SK-N-SH (cell line): ENCODE measurements around the gene PFKP. TPM values are rescaled to one million over a fixed set of nuclear protein-coding genes. Genes with fewer than 3 reads are reported as not detected.

ENCODE experiments used
- CTCF ChIA-PET: fragments of 300-600, 350-600 bp; formaldehyde crosslinking; extraction: SDS; loops from one replicate; lab custom pipeline; 2021; lab: Yijun Ruan, JAX
- POLR2A ChIA-PET: fragments of 350-600 bp; sonication (Branson Sonifier 250); formaldehyde crosslinking; extraction: SDS; loops from one replicate; lab custom pipeline; 2020; ENCODE audit warnings: antibody characterized with exemption, inconsistent platforms; lab: Yijun Ruan, JAX
- DNase-seq: peaks from one replicate; pipeline ENCODE4 v3.0.0; 2012
- H2AFZ ChIP-seq: fragments of 200-600 bp; sonication (generic); 2 replicates; pipeline ENCODE4 v1.8.1; 2016; ENCODE audit warnings: antibody characterized with exemption, mild to moderate bottlenecking, low read depth
- H3F3A ChIP-seq: fragments of 200-600 bp; sonication (generic); replicated peaks from 2 replicates; pipeline ENCODE3; 2016; ENCODE audit warnings: antibody characterized with exemption, mild to moderate bottlenecking; ENCODE audit not compliant: insufficient read depth
- H3K27ac ChIP-seq, 2 experiments: fragments of 200-500 bp in 1 of 2; fragments of 200-600 bp in 1 of 2; sonication (Bioruptor generic) in 1 of 2; sonication (generic), shearing (Covaris generic) in 1 of 2; 2 replicates each; pipeline versions ENCODE4 v1.5.1 to v1.6.1; 2014 to 2016; ENCODE audit warnings: low read depth in 2 of 2, inconsistent platforms in 1 of 2, low read length in 1 of 2, mild to moderate bottlenecking in 1 of 2, mixed read lengths in 1 of 2
- H3K27me3 ChIP-seq: fragments of 200-600 bp; sonication (generic), shearing (Covaris generic); 2 replicates; pipeline ENCODE4 v1.6.1; 2016; ENCODE audit warnings: mixed run types; ENCODE audit not compliant: insufficient read depth
- H3K36me3 ChIP-seq, 2 experiments: fragments of 200-500 bp in 1 of 2; fragments of 200-600 bp in 1 of 2; sonication (Bioruptor generic) in 1 of 2; sonication (generic) in 1 of 2; replicated peaks in 1 of 2; 2 replicates each; pipeline versions ENCODE3 to v1.5.1; 2014 to 2016; ENCODE audit warnings: low read length in 1 of 2, mild to moderate bottlenecking in 1 of 2; ENCODE audit not compliant: insufficient read depth in 2 of 2, control insufficient read depth in 1 of 2
- H3K4me1 ChIP-seq, 2 experiments: fragments of 200-500 bp in 1 of 2; fragments of 200-600 bp in 1 of 2; sonication (Bioruptor generic) in 1 of 2; sonication (generic), shearing (Covaris generic) in 1 of 2; 2 replicates each; pipeline versions ENCODE4 v1.5.1 to v1.6.1; 2014 to 2016; ENCODE audit warnings: low read depth in 1 of 2, low read length in 1 of 2, mixed run types in 1 of 2; ENCODE audit not compliant: insufficient read depth in 2 of 2, control insufficient read depth in 1 of 2
- H3K4me2 ChIP-seq: fragments of 200-600 bp; sonication (generic), shearing (Covaris generic); 2 replicates; pipeline ENCODE4 v1.6.1; 2017; ENCODE audit warnings: mixed run types
- H3K4me3 ChIP-seq, 2 experiments: fragments of 200-500 bp in 1 of 2; fragments of 200-600 bp in 1 of 2; sonication (Bioruptor generic) in 1 of 2; sonication (generic), shearing (Covaris generic) in 1 of 2; 2 replicates each; pipeline versions ENCODE4 v1.5.1 to v1.8.1; 2014 to 2016; ENCODE audit warnings: low read depth in 2 of 2, inconsistent platforms in 1 of 2, low read length in 1 of 2, mild to moderate bottlenecking in 1 of 2, mixed read lengths in 1 of 2, moderate library complexity in 1 of 2
- H3K79me2 ChIP-seq: fragments of 200-600 bp; sonication (generic); 2 replicates; pipeline ENCODE4 v1.8.1; 2017; ENCODE audit warnings: mild to moderate bottlenecking; ENCODE audit not compliant: insufficient read depth
- H3K9ac ChIP-seq: fragments of 200-600 bp; sonication (generic); 2 replicates; pipeline ENCODE4 v1.6.1; 2017; ENCODE audit warnings: mixed run types
- H3K9me2 ChIP-seq: fragments of 200-600 bp; sonication (generic); 2 replicates; pipeline ENCODE4 v1.6.1; 2017; ENCODE audit warnings: mixed run types
- H3K9me3 ChIP-seq: fragments of 200-600 bp; sonication (generic); 2 replicates; pipeline ENCODE4 v1.6.1; 2017; ENCODE audit warnings: mixed run types, mild to moderate bottlenecking, moderate library complexity
- H4K20me1 ChIP-seq: fragments of 200-600 bp; sonication (generic); 2 replicates; pipeline ENCODE4 v1.6.1; 2017; ENCODE audit warnings: mild to moderate bottlenecking, mixed run types; ENCODE audit not compliant: insufficient read depth
- FOSL2 ChIP-seq: IDR thresholded peaks from 2 replicates; pipeline ENCODE4 v1.4.0; 2012; ENCODE audit warnings: low read depth, mild to moderate bottlenecking, moderate library complexity, borderline replicate concordance
- FOXJ3 ChIP-seq: sonication (generic); formaldehyde crosslinking; IDR thresholded peaks from 2 replicates; pipeline ENCODE4 v1.5.1; 2020; ENCODE audit warnings: mild to moderate bottlenecking, missing genetic modification reagents
- GATA2 ChIP-seq: sonication (generic); formaldehyde crosslinking; IDR thresholded peaks from 2 replicates; pipeline ENCODE4 v1.5.0; 2020; ENCODE audit warnings: mild to moderate bottlenecking, missing genetic modification reagents
- MEF2A ChIP-seq: IDR thresholded peaks from 2 replicates; pipeline ENCODE4 v1.4.0; 2012; ENCODE audit warnings: low read depth, borderline replicate concordance
- NRF1 ChIP-seq: IDR thresholded peaks from 2 replicates; pipeline ENCODE4 v1.6.1; 2012; ENCODE audit warnings: low read depth, mild to moderate bottlenecking, low read length
- POLR2AphosphoS5 ChIP-seq: IDR thresholded peaks from 2 replicates; pipeline ENCODE4 v1.6.1; 2012; ENCODE audit warnings: low read depth, low read length
- REST ChIP-seq: IDR thresholded peaks from 2 replicates; pipeline ENCODE4 v1.6.1; 2012; ENCODE audit warnings: mild to moderate bottlenecking, low read depth, low read length, moderate library complexity
- TCF12 ChIP-seq: IDR thresholded peaks from 2 replicates; pipeline ENCODE4 v1.4.0; 2012
- WGBS: methylation state at CpG from one replicate; pipeline ENCODE4 v1.1.6; 2017; ENCODE audit warnings: low lambda C conversion rate; 5-methylcytosine and 5-hydroxymethylcytosine counted together
- polyA plus RNA-seq, 3 experiments: library from polyadenylated mRNA; depleted of rRNA; stranded (reverse); fragments of >200 nt; gene quantifications; 2 replicates each; pipeline ENCODE4 v1.2.3, GENCODE V29; 2012
- TF ChIP-seq, protein P1 (sequence below): IDR thresholded peaks from 2 replicates; pipeline ENCODE4 v1.4.0; 2012; ENCODE audit warnings: low read depth
- TF ChIP-seq, protein P2 (sequence below): fragments of 150-350 bp; IDR thresholded peaks from 2 replicates; pipeline ENCODE4 v1.6.1; 2016; ENCODE audit warnings: mild to moderate bottlenecking, low read depth, low read length
- TF ChIP-seq, protein P3 (sequence below): fragments of 150-350 bp; IDR thresholded peaks from 2 replicates; pipeline ENCODE4 v1.6.1; 2017; ENCODE audit warnings: antibody characterized with exemption, low read length, low read depth, borderline replicate concordance

Gene PFKP
- polyA plus RNA-seq, 1 of the 3 experiments (the other 2 are of a cell fraction), result 175 TPM

DNA sequence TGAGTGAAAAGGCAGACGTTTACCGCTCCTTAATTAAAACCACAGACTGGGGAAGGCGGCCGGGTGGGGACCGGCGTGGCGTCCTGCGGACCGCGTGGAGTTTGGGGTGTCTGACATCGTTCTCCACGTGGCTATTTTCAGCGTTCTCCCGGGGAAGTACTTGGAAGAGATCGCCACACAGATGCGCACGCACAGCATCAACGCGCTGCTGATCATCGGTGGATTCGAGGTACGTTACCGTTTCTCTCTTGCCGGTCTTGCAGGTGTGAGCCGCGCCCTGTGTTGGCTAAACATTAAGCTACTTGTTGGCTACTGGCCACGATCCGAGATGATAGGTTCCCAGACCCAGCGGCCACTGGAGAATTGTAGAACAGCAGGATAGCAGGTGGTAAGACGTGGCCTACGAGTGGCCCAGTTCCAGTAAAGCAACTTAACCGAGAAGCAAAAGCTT, 51.3 kb downstream of the PFKP start:
- Histone ChIP-seq H3K4me3 (no peak overlapping the region), H3K79me2 (peaks cover 14% of the 10 kb centered on the region; the same call in 1 of the 2 replicates), H3K9ac (no peak overlapping the region), H3K4me1 (no peaks in the 10 kb centered on the region), H2AFZ (no peak overlapping the region), H3K27me3 (no peaks in the 10 kb centered on the region), H3F3A (no peaks in the 10 kb centered on the region), H3K36me3 (peaks cover 47 to 73% of the 10 kb centered on the region in 2 experiments), H3K9me3 (no peaks in the 10 kb centered on the region), H3K4me2 (no peak overlapping the region), H3K9me2 (no peaks in the 10 kb centered on the region), H4K20me1 (no peaks in the 10 kb centered on the region), H3K27ac (no peak overlapping the region)
- WGBS, result 96% methylated on average over 32 of the region's 32 CpGs
- ChIA-PET POLR2A (no interaction called here), CTCF (interaction anchor here (0.6 kb wide), 1 partner anchor 500 kb away, joined by 3 read pairs; no protein-coding TSS in a partner anchor)
- DNase-seq, result no peak
- TF ChIP-seq GATA2 (CRISPR knock-in tag), result no peak
- TF ChIP-seq MEF2A, result no peak
- TF ChIP-seq, protein P1, sequence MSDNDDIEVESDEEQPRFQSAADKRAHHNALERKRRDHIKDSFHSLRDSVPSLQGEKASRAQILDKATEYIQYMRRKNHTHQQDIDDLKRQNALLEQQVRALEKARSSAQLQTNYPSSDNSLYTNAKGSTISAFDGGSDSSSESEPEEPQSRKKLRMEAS, result no peak
- no peak for TF ChIP-seq FOXJ3 (CRISPR knock-in tag)
- TF ChIP-seq FOSL2, result no peak
- no peak for TF ChIP-seq TCF12
- TF ChIP-seq POLR2AphosphoS5, result no peak
- no peak for TF ChIP-seq NRF1
- TF ChIP-seq, protein P2, sequence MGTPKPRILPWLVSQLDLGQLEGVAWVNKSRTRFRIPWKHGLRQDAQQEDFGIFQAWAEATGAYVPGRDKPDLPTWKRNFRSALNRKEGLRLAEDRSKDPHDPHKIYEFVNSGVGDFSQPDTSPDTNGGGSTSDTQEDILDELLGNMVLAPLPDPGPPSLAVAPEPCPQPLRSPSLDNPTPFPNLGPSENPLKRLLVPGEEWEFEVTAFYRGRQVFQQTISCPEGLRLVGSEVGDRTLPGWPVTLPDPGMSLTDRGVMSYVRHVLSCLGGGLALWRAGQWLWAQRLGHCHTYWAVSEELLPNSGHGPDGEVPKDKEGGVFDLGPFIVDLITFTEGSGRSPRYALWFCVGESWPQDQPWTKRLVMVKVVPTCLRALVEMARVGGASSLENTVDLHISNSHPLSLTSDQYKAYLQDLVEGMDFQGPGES, result no peak
- TF ChIP-seq, protein P3, sequence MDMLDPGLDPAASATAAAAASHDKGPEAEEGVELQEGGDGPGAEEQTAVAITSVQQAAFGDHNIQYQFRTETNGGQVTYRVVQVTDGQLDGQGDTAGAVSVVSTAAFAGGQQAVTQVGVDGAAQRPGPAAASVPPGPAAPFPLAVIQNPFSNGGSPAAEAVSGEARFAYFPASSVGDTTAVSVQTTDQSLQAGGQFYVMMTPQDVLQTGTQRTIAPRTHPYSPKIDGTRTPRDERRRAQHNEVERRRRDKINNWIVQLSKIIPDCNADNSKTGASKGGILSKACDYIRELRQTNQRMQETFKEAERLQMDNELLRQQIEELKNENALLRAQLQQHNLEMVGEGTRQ, result no peak
- TF ChIP-seq REST, result no peak
